Measurements from ENCODE around the gene RPL35A. TPM values are rescaled to one million over a fixed set of nuclear protein-coding genes. Genes with fewer than 3 reads are reported as not detected.

Gene RPL35A
- total and polyA plus RNA-seq, 2 experiments from 2014 or later: 1,070 to 2,096 TPM

- Histone ChIP-seq H3K36me3 (ENCODE audit: insufficient read depth) (no peaks in the 10 kb centered on the region), H3K4me1 (ENCODE audit: insufficient read depth) (peaks cover 10% of the 10 kb centered on the region), H3K9me2 (ENCODE audit: insufficient read depth) (no peaks in the 10 kb centered on the region), H3K27ac (ENCODE audit: low read depth) (peak overlapping the region; percentile 60), H2AFZ (no peak overlapping the region), H3F3A (replicated peaks; ENCODE audit: low read depth) (no peaks in the 10 kb centered on the region), H3K4me3 (no peak overlapping the region), H3K27me3 (ENCODE audit: insufficient read depth) (no peaks in the 10 kb centered on the region), H4K20me1 (replicated peaks; ENCODE audit: insufficient read depth) (no peaks in the 10 kb centered on the region; the same call in 1 of the 2 replicates), H3K4me2 (0 out of 2 replicates have a peak overlapping the region, but pooled peaks have one; percentile 2), H3K79me2 (replicated peaks; ENCODE audit: insufficient read depth) (no peaks in the 10 kb centered on the region)
- Mint-ChIP-seq H3K4me3 (no peak overlapping the region), H3K27me3 (ENCODE audit: insufficient read depth, low read depth, poor library complexity) (no peaks in the 10 kb centered on the region), H3K4me1 (no peaks in the 10 kb centered on the region), H3K27ac (no peak overlapping the region), H3K9me3 (no peaks in the 10 kb centered on the region), H3K36me3 (ENCODE audit: low read depth) (0 out of 3 replicates have a peak, but pooled peaks cover 2% of the 10 kb centered on the region)
- TF ChIP-seq POLR2AphosphoS5 (IDR thresholded peaks at IDR 0.05; ENCODE audit: low read depth) (no peak), NANOG (IDR thresholded peaks at IDR 0.05; ENCODE audit: borderline replicate concordance) (no peak), ZNF114 (CRISPR knock-in tag; IDR thresholded peaks at IDR 0.05) (no peak), ZNF331 (CRISPR knock-in tag; IDR thresholded peaks at IDR 0.05; ENCODE audit: low read depth) (no peak), EZH2phosphoT487 (IDR thresholded peaks at IDR 0.05; ENCODE audit: unreplicated experiment) (no peak), ZNF462 (CRISPR knock-in tag; IDR thresholded peaks at IDR 0.05) (no peak), CREB1 (CRISPR knock-in tag; IDR thresholded peaks at IDR 0.05; ENCODE audit: low read depth) (no peak), CTCF (conservative IDR thresholded peaks at IDR 0.05; ENCODE audit: low read depth in 2 of 2) (no peak), ETS1 (IDR thresholded peaks at IDR 0.05) (no peak), REST (IDR thresholded peaks at IDR 0.05; ENCODE audit: unreplicated experiment) (no peak), JUNB (IDR thresholded peaks at IDR 0.05; ENCODE audit: unreplicated experiment) (no peak)
- no peak for DNase-seq (ENCODE audit: low spot score)
- no peak for ATAC-seq
Measured at GRCh38 chr3:197936819-197937384, 13.1 kb upstream of the RPL35A start.

Data from GM23338 (cell line).